Karpas-422 (cell line): ENCODE data around the gene TMEM97. TPM values are rescaled to one million over a fixed set of nuclear protein-coding genes. Genes with fewer than 3 reads are reported as not detected.

ENCODE experiments used
- DNase-seq: peaks from one replicate; pipeline ENCODE4 v3.0.0-alpha.2; 2015
- H2AFZ ChIP-seq: fragments of 200-600 bp; sonication (generic); 2 replicates; pipeline ENCODE4 v1.6.1; 2014; ENCODE audit warnings: antibody characterized with exemption, low read length, mixed read lengths
- H3K27ac ChIP-seq: fragments of 200-600 bp; sonication (generic); 2 replicates; pipeline ENCODE4 v1.5.1; 2014; ENCODE audit warnings: mild to moderate bottlenecking, low read length, moderate library complexity
- H3K27me3 ChIP-seq: fragments of 200-600 bp; sonication (generic); 2 replicates; pipeline ENCODE4 v1.6.1; 2014; ENCODE audit warnings: low read length, mixed read lengths
- H3K36me3 ChIP-seq: fragments of 200-600 bp; sonication (generic); 2 replicates; pipeline ENCODE4 v1.6.1; 2014; ENCODE audit warnings: low read length, mixed read lengths; ENCODE audit not compliant: insufficient read depth
- H3K4me1 ChIP-seq: fragments of 200-600 bp; sonication (generic); 2 replicates; pipeline ENCODE4 v1.6.1; 2014; ENCODE audit warnings: mild to moderate bottlenecking, low read length, mixed read lengths
- H3K4me2 ChIP-seq: fragments of 200-600 bp; sonication (generic); 2 replicates; pipeline ENCODE4 v1.6.1; 2014; ENCODE audit warnings: low read length, low read depth, mild to moderate bottlenecking; ENCODE audit not compliant: poor library complexity, severe bottlenecking
- H3K4me3 ChIP-seq: fragments of 200-600 bp; sonication (generic); 2 replicates; pipeline ENCODE4 v1.5.1; 2014; ENCODE audit warnings: mild to moderate bottlenecking, antibody characterized with exemption, low read length, mixed read lengths
- H3K79me2 ChIP-seq: fragments of 200-600 bp; sonication (generic); 2 replicates; pipeline ENCODE4 v1.6.1; 2014; ENCODE audit warnings: mild to moderate bottlenecking, low read length, mixed read lengths
- H3K9ac ChIP-seq: fragments of 200-600 bp; sonication (generic); 2 replicates; pipeline ENCODE4 v1.6.0; 2014; ENCODE audit warnings: low read length
- H3K9me2 ChIP-seq: fragments of 200-600 bp; sonication (generic), shearing (Covaris generic); replicated peaks from 2 replicates; pipeline ENCODE4 v1.6.0; 2014; ENCODE audit warnings: mild to moderate bottlenecking, low read length, moderate library complexity; ENCODE audit not compliant: insufficient read depth
- H3K9me3 ChIP-seq: fragments of 300-700, 200-600 bp; sonication (generic); 2 replicates; pipeline ENCODE4 v1.6.1; 2014; ENCODE audit warnings: low read length, mixed read lengths
- H4K20me1 ChIP-seq: fragments of 200-600 bp; sonication (generic); 2 replicates; pipeline ENCODE4 v1.6.1; 2014; ENCODE audit warnings: mild to moderate bottlenecking, antibody characterized with exemption, low read length, low read depth; ENCODE audit not compliant: insufficient read depth
- total RNA-seq: library from RNA; depleted of rRNA; stranded (reverse); fragments of >200 nt; shearing (Covaris generic); gene quantifications from 2 replicates; pipeline ENCODE4 v1.2.3, GENCODE V29; 2014; ENCODE audit warnings: low replicate concordance

The TMEM97 gene
- total RNA-seq, 1 experiment from 2014 or later = 74.3 TPM

DNA sequence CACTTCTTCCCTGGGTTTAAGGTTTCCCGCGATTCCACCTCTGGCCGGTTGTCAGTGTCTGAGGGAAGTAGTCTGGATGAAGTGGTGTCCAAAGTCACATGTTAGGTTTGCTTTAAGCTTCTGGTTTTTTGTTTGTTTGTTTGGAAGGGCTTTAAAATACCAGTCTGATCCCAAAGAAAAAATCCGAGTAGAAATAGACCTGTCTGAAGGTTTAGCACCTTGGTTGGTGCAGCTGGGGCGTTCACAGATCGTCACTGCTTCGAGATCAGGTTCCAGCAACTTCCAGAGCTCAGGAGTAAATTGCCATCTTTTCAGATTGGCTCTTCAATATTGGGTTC lies 567 bp downstream of the TMEM97 start:
- Histone ChIP-seq H3K9me2 (no peaks in the 10 kb centered on the region), H3K79me2 (peaks cover 63% of the 10 kb centered on the region), H3K9me3 (no peaks in the 10 kb centered on the region), H3K27me3 (no peaks in the 10 kb centered on the region), H2AFZ (no peak overlapping the region), H3K4me1 (peaks cover 37% of the 10 kb centered on the region), H3K4me3 (peak overlapping the region; percentile 85), H3K4me2 (peak overlapping the region; percentile 92), H4K20me1 (no peaks in the 10 kb centered on the region), H3K27ac (peak overlapping the region; percentile 51), H3K36me3 (peaks cover 7% of the 10 kb centered on the region; the same call in 1 of the 2 replicates), H3K9ac (peak overlapping the region; percentile 84)
- peak; percentile 60 for DNase-seq

GRCh38 chr17:28320215-28321061 lies 1.4 kb downstream of the TMEM97 start:
- peak overlapping the region; percentile 84 for H3K9ac ChIP-seq
- peaks cover 72% of the 10 kb centered on the region for H3K79me2 ChIP-seq
- H3K4me1 ChIP-seq = peaks cover 37% of the 10 kb centered on the region
- peaks cover 7% of the 10 kb centered on the region; the same call in 1 of the 2 replicates for H3K36me3 ChIP-seq
- peak overlapping the region; percentile 51; the same call in 1 of the 2 replicates for H3K27ac ChIP-seq
- peak overlapping the region; percentile 85 for H3K4me3 ChIP-seq
- H3K4me2 ChIP-seq = peak overlapping the region; percentile 92
- no peaks in the 10 kb centered on the region for H4K20me1 ChIP-seq
- no peaks in the 10 kb centered on the region for H3K9me2 ChIP-seq
- DNase-seq = no peak
- H3K27me3 ChIP-seq = no peaks in the 10 kb centered on the region
- H2AFZ ChIP-seq = no peak overlapping the region
- no peaks in the 10 kb centered on the region for H3K9me3 ChIP-seq

- Histone ChIP-seq H3K9me3 (no peaks in the 10 kb centered on the region), H3K79me2 (peaks cover 77% of the 10 kb centered on the region), H3K4me2 (no peak overlapping the region)
Observed at GRCh38 chr17:28324267-28324745, 5.3 kb downstream of the TMEM97 start.

GRCh38 chr17:28324781-28325180 lies 5.8 kb downstream of the TMEM97 start:
- Histone ChIP-seq H2AFZ (no peak overlapping the region), H3K27me3 (no peaks in the 10 kb centered on the region), H3K4me3 (no peak overlapping the region)

More at GRCh38 chr17:28324267-28324745, 5.3 kb downstream of the TMEM97 start:
- Histone ChIP-seq H4K20me1 (no peaks in the 10 kb centered on the region; the same call in 1 of the 2 replicates), H3K27ac (no peak overlapping the region), H3K4me1 (peaks cover 27% of the 10 kb centered on the region), H3K36me3 (peaks cover 40% of the 10 kb centered on the region), H3K4me3 (no peak overlapping the region), H3K9me2 (no peaks in the 10 kb centered on the region), H3K9ac (no peak overlapping the region), H3K27me3 (no peaks in the 10 kb centered on the region), H2AFZ (no peak overlapping the region)
- DNase-seq = no peak

DNA sequence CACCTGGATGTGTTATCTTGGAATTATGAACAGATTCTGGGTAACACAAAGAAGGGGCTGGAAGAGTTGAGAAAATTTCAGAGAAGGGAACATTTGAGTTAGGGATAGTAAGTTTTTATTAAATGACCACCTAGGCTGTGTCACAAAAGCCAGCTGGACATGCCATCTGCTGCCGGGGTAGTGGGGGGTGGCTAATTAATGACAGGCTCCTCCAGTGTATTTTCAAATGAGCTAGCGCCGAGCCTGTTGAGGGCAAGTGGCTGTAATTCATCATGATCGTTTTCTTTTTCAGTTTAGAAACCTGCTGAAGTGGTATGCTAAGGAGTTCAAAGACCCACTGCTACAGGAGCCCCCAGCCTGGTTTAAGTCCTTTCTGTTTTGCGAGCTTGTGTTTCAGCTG lies 6.2 kb downstream of the TMEM97 start:
- peaks cover 42% of the 10 kb centered on the region for H3K36me3 ChIP-seq
- no peak overlapping the region for H3K27ac ChIP-seq
- H3K4me3 ChIP-seq = no peak overlapping the region
- DNase-seq = no peak
- no peak overlapping the region for H3K4me2 ChIP-seq
- no peaks in the 10 kb centered on the region for H3K9me2 ChIP-seq
- no peak overlapping the region for H2AFZ ChIP-seq
- H3K27me3 ChIP-seq = no peaks in the 10 kb centered on the region
- no peaks in the 10 kb centered on the region; the same call in 1 of the 2 replicates for H4K20me1 ChIP-seq
- H3K9me3 ChIP-seq = no peaks in the 10 kb centered on the region
- peaks cover 68% of the 10 kb centered on the region for H3K79me2 ChIP-seq
- peaks cover 23% of the 10 kb centered on the region for H3K4me1 ChIP-seq
- H3K9ac ChIP-seq = no peak overlapping the region

More at GRCh38 chr17:28324781-28325180, 5.8 kb downstream of the TMEM97 start:
- no peak for DNase-seq
- no peaks in the 10 kb centered on the region for H3K9me2 ChIP-seq
- peaks cover 42% of the 10 kb centered on the region for H3K36me3 ChIP-seq
- H3K4me1 ChIP-seq = peaks cover 27% of the 10 kb centered on the region
- no peak overlapping the region for H3K4me2 ChIP-seq
- no peaks in the 10 kb centered on the region for H3K9me3 ChIP-seq
- no peak overlapping the region for H3K9ac ChIP-seq
- no peak overlapping the region for H3K27ac ChIP-seq
- no peaks in the 10 kb centered on the region; the same call in 1 of the 2 replicates for H4K20me1 ChIP-seq
- H3K79me2 ChIP-seq = peaks cover 72% of the 10 kb centered on the region

DNA sequence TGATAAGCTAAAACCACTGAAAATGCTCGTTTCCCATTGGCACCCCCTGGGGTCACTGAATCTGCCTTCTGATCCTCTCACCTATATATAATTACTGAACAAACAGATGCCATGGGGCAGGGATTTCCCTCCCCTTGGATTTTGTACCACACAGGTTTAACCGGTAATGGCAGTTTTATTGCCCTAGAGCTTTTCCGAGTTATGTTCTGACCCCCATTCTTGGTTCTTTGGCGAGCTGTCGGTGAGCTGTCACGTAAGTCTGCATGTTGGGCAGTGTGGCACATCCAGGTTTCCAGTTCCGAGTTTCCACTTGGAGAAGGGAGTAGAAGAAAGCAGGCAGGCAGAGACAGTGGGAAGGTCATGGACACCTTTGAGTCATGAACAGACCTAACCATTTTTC lies 7.1 kb downstream of the TMEM97 start:
- H3K4me3 ChIP-seq = no peak overlapping the region
- H3K27ac ChIP-seq = no peak overlapping the region
- H4K20me1 ChIP-seq = no peaks in the 10 kb centered on the region; the same call in 1 of the 2 replicates
- H3K9me3 ChIP-seq = no peaks in the 10 kb centered on the region
- no peak overlapping the region for H2AFZ ChIP-seq
- DNase-seq = no peak
- no peak overlapping the region for H3K4me2 ChIP-seq
- H3K36me3 ChIP-seq = peaks cover 40% of the 10 kb centered on the region
- no peak overlapping the region for H3K9ac ChIP-seq
- H3K9me2 ChIP-seq = no peaks in the 10 kb centered on the region
- peaks cover 59% of the 10 kb centered on the region for H3K79me2 ChIP-seq
- H3K4me1 ChIP-seq = peaks cover 14% of the 10 kb centered on the region
- H3K27me3 ChIP-seq = no peaks in the 10 kb centered on the region

- Histone ChIP-seq H3K4me3 (no peak overlapping the region), H3K79me2 (peaks cover 49% of the 10 kb centered on the region), H3K36me3 (peaks cover 39% of the 10 kb centered on the region), H3K27me3 (no peaks in the 10 kb centered on the region), H3K9me3 (no peaks in the 10 kb centered on the region), H3K27ac (no peak overlapping the region), H3K4me1 (peaks cover 9% of the 10 kb centered on the region; the same call in 1 of the 2 replicates), H3K9ac (no peak overlapping the region), H3K9me2 (no peaks in the 10 kb centered on the region), H4K20me1 (no peaks in the 10 kb centered on the region; the same call in 1 of the 2 replicates), H2AFZ (no peak overlapping the region), H3K4me2 (no peak overlapping the region)
- DNase-seq = no peak
Observed at GRCh38 chr17:28327031-28327607, 8.1 kb downstream of the TMEM97 start.

GRCh38 chr17:28327709-28328108 lies 8.7 kb downstream of the TMEM97 start:
- H3K4me3 ChIP-seq = no peak overlapping the region
- H3K9me3 ChIP-seq = no peaks in the 10 kb centered on the region
- no peak overlapping the region for H3K27ac ChIP-seq
- no peak overlapping the region for H2AFZ ChIP-seq
- no peaks in the 10 kb centered on the region for H3K9me2 ChIP-seq
- H3K9ac ChIP-seq = no peak overlapping the region
- no peak overlapping the region for H3K4me2 ChIP-seq
- no peak for DNase-seq
- no peaks in the 10 kb centered on the region for H3K27me3 ChIP-seq
- peaks cover 39% of the 10 kb centered on the region for H3K36me3 ChIP-seq
- H3K4me1 ChIP-seq = peaks cover 6% of the 10 kb centered on the region; the same call in 1 of the 2 replicates
- H3K79me2 ChIP-seq = peaks cover 46% of the 10 kb centered on the region
- no peaks in the 10 kb centered on the region; the same call in 1 of the 2 replicates for H4K20me1 ChIP-seq
